Measurements from ENCODE around the gene CCDC134. TPM values are rescaled to one million over a fixed set of nuclear protein-coding genes. Genes with fewer than 3 reads are reported as not detected.
"Not testable (repeated sequence)": the region's sequence is repeated elsewhere in the genome, so short reads cannot be mapped to it uniquely, and the experiment has no call there.

The CCDC134 gene
- total RNA-seq, 8 experiments from 2014 or later = 7.0 to 19.0 (median 10.2) TPM

DNA sequence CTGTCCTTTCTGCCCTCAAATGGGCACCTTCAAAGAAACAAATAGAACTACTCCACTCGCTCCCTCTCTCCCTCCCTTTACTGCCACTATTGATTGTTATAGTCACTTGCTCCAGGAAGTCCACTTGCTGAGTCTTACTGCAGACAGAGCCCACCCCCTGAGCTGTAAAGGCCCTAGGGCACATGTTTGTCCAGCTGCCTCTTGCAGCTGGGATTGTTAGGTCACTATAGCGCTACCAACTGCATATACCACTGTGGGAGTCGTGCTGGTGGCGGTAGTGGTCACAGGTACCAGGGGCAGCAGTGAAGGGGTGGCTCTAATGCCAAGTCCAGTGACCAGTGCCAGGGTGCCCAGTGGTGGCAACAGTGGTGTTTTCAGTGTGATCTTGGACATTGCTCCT is 28.0 kb downstream of the CCDC134 start:
- in situ Hi-C loops (cut with MboI; ENCODE audit: low pct_unique_long_range_greater_than_20kb in 2 of 9, low sequenced_read_pairs in 9 of 9, unreplicated experiment in 9 of 9) = no loop called here
- H3K4me3 ChIP-seq = no peak overlapping the region
- H3K27ac ChIP-seq = no peak overlapping the region
- ATAC-seq (replicated peaks in 6 of 8) = no peak
- WGBS, 10 experiments = 90 to 100% (median 100%) methylated on average over 1 to 3 of the region's 4 CpGs; no CpG with 5 or more reads in 7 of the 10 experiments
- peaks cover 36 to 38% of the 10 kb centered on the region in 2 donors for H3K4me1 ChIP-seq (replicated peaks in 1 of 2)

- 80 to 100% methylated on average over 1 of the region's 3 CpGs; no CpG with 5 or more reads in 8 of the 10 experiments for WGBS, 10 experiments
- no peak overlapping the region for H3K27ac ChIP-seq
- H3K4me3 ChIP-seq = no peak overlapping the region
- no peak for ATAC-seq (replicated peaks in 6 of 8)
- in situ Hi-C loops (cut with MboI; ENCODE audit: low pct_unique_long_range_greater_than_20kb in 2 of 9, low sequenced_read_pairs in 9 of 9, unreplicated experiment in 9 of 9) = no loop called here
- H3K4me1 ChIP-seq (replicated peaks in 1 of 2) = peaks cover 26 to 27% of the 10 kb centered on the region in 2 donors
These were observed 29.7 kb downstream of the CCDC134 start for GRCh38 chr22:41830174-41830573.

- Histone ChIP-seq H3K4me1 (replicated peaks in 1 of 2) (peaks cover 25 to 32% of the 10 kb centered on the region in 2 donors), H3K4me3 (no peak overlapping the region), H3K27ac (peak overlapping the region; percentile 93 to 95)
- ATAC-seq (replicated peaks in 6 of 8) = no peak
- 0 to 97% (median 67%) methylated on average over 2 to 6 of the region's 6 CpGs; no CpG with 5 or more reads in 2 of the 10 experiments for WGBS, 10 experiments
- in situ Hi-C loops (cut with MboI; ENCODE audit: low pct_unique_long_range_greater_than_20kb in 2 of 9, low sequenced_read_pairs in 9 of 9, unreplicated experiment in 9 of 9) = no loop called here
These were observed 30.9 kb downstream of the CCDC134 start for GRCh38 chr22:41831383-41831782.

- in situ Hi-C loops (cut with MboI; ENCODE audit: low pct_unique_long_range_greater_than_20kb in 2 of 9, low sequenced_read_pairs in 9 of 9, unreplicated experiment in 9 of 9) = no loop called here
- 0 to 74% (median 20%) methylated on average over 1 to 8 of the region's 17 CpGs for WGBS, 10 experiments
- peak in 1 of 8 experiments; percentile 1 for ATAC-seq (replicated peaks in 6 of 8)
These were observed 31.5 kb downstream of the CCDC134 start for GRCh38 chr22:41831828-41832552.

DNA sequence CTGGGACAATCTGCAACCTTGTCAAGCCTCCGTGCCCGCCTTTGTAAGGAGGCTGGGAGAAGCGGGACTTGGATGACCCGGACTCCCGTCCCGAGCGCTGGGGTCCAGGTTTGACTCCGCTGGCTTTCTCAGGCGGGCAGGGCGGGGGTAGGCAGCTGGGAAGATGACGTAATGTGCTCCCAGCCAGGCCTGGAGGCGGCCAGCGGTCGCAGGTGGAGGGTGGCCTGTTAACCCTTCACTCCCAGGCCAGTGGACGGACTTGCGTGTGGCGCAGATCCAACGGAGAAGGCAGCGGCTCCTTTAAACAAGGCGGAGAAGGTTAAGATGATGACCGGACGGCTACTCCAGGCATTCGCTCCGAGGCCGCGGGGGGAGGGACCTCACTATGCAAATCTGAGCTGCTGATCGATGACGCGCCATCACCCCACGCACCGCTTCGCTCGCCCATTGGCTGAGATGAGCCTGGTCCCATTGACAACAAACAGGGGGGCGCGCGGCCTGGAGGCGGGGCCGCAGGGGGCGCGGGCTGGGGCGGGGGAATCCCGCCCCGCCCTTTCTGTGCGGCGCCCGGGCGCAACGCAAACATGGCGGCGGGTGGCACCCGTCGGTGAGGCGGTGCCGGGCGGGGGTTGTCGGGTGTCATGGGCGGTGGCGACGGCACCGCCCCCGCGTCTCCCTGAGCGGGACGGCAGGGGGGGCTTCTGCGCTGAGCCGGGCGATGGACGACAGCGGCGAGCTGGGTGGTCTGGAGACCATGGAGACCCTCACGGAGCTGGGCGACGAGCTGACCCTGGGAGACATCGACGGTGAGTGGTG is 32.3 kb downstream of the CCDC134 start, which contains the start of gene SREBF2:
Gene SREBF2, plus strand, starts transcription at position 553 of the 816 bp plus-strand sequence. Its CDS starts 166 bp downstream, at position 719.
- peak within 1 kb of the TSS; percentile 95 for H3K27ac ChIP-seq
- WGBS, 10 experiments = 2 to 4% methylated on average over 5 to 9 of the region's 75 CpGs; no CpG with 5 or more reads in 8 of the 10 experiments
- peaks cover 15 to 22% of the 10 kb centered on the region in 2 donors for H3K4me1 ChIP-seq (replicated peaks in 1 of 2)
- in situ Hi-C loops (cut with MboI; ENCODE audit: low pct_unique_long_range_greater_than_20kb in 2 of 9, low sequenced_read_pairs in 9 of 9, unreplicated experiment in 9 of 9) = no loop called here
- peak within 1 kb of the TSS; percentile 67 to 91 (median 70) for H3K4me3 ChIP-seq
- ATAC-seq (replicated peaks in 6 of 8) = peak; percentile 90 to 93 (median 91)

More at GRCh38 chr22:41831828-41832552, 31.5 kb downstream of the CCDC134 start:
- H3K4me3 ChIP-seq = peak overlapping the region; percentile 31 to 91 (median 70)
- peak overlapping the region; percentile 93 to 95 for H3K27ac ChIP-seq
- peaks cover 19 to 26% of the 10 kb centered on the region in 2 donors for H3K4me1 ChIP-seq (replicated peaks in 1 of 2)

GRCh38 chr22:41833369-41834004 is 33.0 kb downstream of the CCDC134 start:
- peak; percentile 2 to 13 (median 6) for ATAC-seq (replicated peaks in 6 of 8)
- in situ Hi-C loops (cut with MboI; ENCODE audit: low pct_unique_long_range_greater_than_20kb in 2 of 9, low sequenced_read_pairs in 9 of 9, unreplicated experiment in 9 of 9) = no loop called here
- Histone ChIP-seq H3K4me3 (peak overlapping the region; percentile 67 to 91 (median 70)), H3K4me1 (replicated peaks in 1 of 2) (peaks cover 18 to 24% of the 10 kb centered on the region in 2 donors), H3K27ac (peak overlapping the region; percentile 93 to 95)
- 0 to 1% (median 0%) methylated on average over 1 to 18 of the region's 86 CpGs; no CpG with 5 or more reads in 5 of the 10 experiments for WGBS, 10 experiments

DNA sequence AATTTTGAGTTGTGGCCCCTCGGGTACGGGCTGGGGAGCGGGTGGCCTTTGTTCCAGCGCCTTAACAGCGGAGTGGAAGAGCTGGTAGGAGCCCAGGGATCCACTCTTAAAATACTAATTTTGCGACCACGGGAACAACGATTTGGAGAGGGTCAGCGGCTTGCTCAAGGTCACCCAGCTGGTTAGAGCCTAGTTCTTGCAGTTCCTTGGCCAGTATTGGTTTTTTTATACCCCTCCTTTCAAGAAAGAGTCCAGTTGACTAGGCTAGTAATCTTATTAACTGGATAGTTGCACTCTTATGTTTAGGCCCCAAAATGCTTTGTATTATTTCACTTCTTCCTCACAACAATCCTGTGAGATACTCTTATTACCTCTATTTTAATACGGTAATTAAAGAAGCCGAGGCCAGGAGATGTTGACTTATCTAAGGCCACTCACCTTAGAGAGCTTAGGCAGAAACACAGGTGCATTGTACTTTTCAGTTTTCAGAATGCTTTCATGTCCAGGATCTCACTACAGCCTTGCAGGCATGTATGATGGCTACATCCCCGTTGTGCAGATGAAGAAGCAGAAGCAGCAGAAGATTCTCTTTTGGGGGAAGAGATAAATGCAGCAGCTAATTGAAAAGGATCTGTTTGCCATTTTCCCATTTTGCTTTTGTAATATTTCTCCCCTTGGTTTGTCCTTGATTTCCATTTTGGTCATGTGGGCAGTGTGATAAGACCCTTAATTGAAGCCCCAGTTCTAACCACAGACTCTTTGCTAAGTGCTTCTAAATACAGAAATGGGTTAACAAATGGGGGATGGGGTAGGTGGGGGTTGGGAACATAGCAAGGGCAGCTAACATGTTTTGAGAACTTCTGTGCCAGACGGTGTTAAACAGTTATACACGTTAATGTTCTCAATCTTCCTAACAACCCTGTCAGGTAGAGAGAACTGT is 33.8 kb downstream of the CCDC134 start:
- WGBS, 10 experiments = 0 to 27% (median 3%) methylated on average over 1 to 9 of the region's 14 CpGs; no CpG with 5 or more reads in 1 of the 10 experiments
- no peak for ATAC-seq (replicated peaks in 6 of 8)
- Histone ChIP-seq H3K4me3 (peak overlapping the region; percentile 67 to 91 (median 70)), H3K4me1 (replicated peaks in 1 of 2) (peaks cover 18 to 28% of the 10 kb centered on the region in 2 donors), H3K27ac (peak overlapping the region; percentile 93 to 95)
- in situ Hi-C loops (cut with MboI; ENCODE audit: low pct_unique_long_range_greater_than_20kb in 2 of 9, low sequenced_read_pairs in 9 of 9, unreplicated experiment in 9 of 9) = no loop called here

- in situ Hi-C loops (cut with MboI; ENCODE audit: low pct_unique_long_range_greater_than_20kb in 2 of 9, low sequenced_read_pairs in 9 of 9, unreplicated experiment in 9 of 9); H3K4me3 ChIP-seq; ATAC-seq (replicated peaks in 6 of 8); H3K27ac ChIP-seq: not testable (repeated sequence)
- peaks cover 18 to 35% of the 10 kb centered on the region in 2 donors for H3K4me1 ChIP-seq (replicated peaks in 1 of 2)
- WGBS, 10 experiments = 97 to 100% (median 100%) methylated on average over 1 to 4 of the region's 8 CpGs; no CpG with 5 or more reads in 6 of the 10 experiments
These were observed 35.0 kb downstream of the CCDC134 start for GRCh38 chr22:41835462-41835861.

GRCh38 chr22:41836551-41836950 is 36.1 kb downstream of the CCDC134 start:
- Histone ChIP-seq H3K4me3 (no peak overlapping the region), H3K4me1 (replicated peaks in 1 of 2) (peaks cover 18 to 31% of the 10 kb centered on the region in 2 donors), H3K27ac (no peak overlapping the region)
- ATAC-seq (replicated peaks in 6 of 8) = no peak
- in situ Hi-C loops (cut with MboI; ENCODE audit: low pct_unique_long_range_greater_than_20kb in 2 of 9, low sequenced_read_pairs in 9 of 9, unreplicated experiment in 9 of 9) = no loop called here
- 73 to 100% (median 100%) methylated on average over 1 to 2 of the region's 2 CpGs; no CpG with 5 or more reads in 1 of the 10 experiments for WGBS, 10 experiments

DNA sequence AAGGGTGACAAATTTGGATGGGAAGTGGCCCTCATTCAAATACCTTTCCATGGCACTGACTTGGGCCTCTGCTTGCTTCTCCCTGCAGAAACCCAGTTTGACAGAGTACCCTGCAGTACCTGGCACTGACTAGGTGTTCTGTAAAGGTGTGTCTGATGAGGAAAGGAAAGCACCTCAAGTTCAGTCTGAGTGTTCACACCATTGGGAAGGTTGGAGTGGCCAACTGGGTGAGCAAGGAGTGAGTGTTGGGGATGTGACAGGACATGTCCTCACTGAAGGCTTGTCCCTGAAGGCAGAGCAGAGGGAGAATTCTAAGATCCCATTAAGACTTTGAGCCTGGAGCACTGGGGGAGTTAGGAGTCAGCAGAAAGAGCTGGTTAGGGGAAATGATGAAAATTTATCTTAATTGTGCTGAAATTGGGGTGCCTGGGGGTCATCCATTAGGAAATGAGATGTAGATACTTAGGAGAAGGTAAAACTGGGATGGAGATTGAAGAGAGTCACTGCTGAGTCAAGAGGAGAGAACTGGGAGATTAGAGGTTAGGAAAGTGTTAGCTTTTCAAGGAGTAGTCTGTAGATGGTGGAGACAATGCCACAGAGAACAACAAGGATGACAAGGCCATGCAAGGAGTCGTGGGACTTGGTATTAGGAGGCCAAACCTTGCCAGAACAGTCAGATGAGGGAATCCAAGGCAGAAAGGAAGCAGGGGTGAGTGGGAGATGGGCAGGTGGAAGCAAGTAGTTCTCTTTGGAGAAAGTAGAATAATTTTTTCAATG is 38.6 kb downstream of the CCDC134 start:
- WGBS, 10 experiments = 67 to 100% (median 100%) methylated on average over 1 of the region's 1 CpG; no CpG with 5 or more reads in 7 of the 10 experiments
- Histone ChIP-seq H3K4me3 (no peak overlapping the region), H3K27ac (peak overlapping the region in 1 of 2 donors; percentile 23), H3K4me1 (replicated peaks in 1 of 2) (peaks cover 10 to 26% of the 10 kb centered on the region in 2 donors)
- in situ Hi-C loops (cut with MboI; ENCODE audit: low pct_unique_long_range_greater_than_20kb in 2 of 9, low sequenced_read_pairs in 9 of 9, unreplicated experiment in 9 of 9) = no loop called here
- no peak for ATAC-seq (replicated peaks in 6 of 8)

- 20 to 100% (median 92%) methylated on average over 1 to 5 of the region's 5 CpGs; no CpG with 5 or more reads in 4 of the 10 experiments for WGBS, 10 experiments
- no peak for ATAC-seq (replicated peaks in 6 of 8)
These were observed 39.7 kb downstream of the CCDC134 start for GRCh38 chr22:41840216-41840615.

More at GRCh38 chr22:41840216-41840615, 39.7 kb downstream of the CCDC134 start:
- Histone ChIP-seq H3K27ac (no peak overlapping the region), H3K4me1 (replicated peaks in 1 of 2) (peaks cover 11 to 33% of the 10 kb centered on the region in 2 donors), H3K4me3 (no peak overlapping the region)
- in situ Hi-C loops (cut with MboI; ENCODE audit: low pct_unique_long_range_greater_than_20kb in 2 of 9, low sequenced_read_pairs in 9 of 9, unreplicated experiment in 9 of 9) = no loop called here

Data from motor neuron (in vitro differentiated cells).